HG02759 (cell line): ENCODE data around the gene VPS26A.
A peak's percentile ranks its signal among the peaks of the same experiment; 100 is the strongest.
"Not testable (repeated sequence)": the region's sequence is repeated elsewhere in the genome, so short reads cannot be mapped to it uniquely, and the experiment has no call there.

Source experiments
- ATAC-seq: cut with Tn5 transposase; IDR thresholded peaks from one replicate; pipeline ENCODE4 v1.9.1; 2021; ENCODE audit warnings: mild to moderate bottlenecking, moderate library complexity; ENCODE audit not compliant: unreplicated experiment

The VPS26A gene

DNA sequence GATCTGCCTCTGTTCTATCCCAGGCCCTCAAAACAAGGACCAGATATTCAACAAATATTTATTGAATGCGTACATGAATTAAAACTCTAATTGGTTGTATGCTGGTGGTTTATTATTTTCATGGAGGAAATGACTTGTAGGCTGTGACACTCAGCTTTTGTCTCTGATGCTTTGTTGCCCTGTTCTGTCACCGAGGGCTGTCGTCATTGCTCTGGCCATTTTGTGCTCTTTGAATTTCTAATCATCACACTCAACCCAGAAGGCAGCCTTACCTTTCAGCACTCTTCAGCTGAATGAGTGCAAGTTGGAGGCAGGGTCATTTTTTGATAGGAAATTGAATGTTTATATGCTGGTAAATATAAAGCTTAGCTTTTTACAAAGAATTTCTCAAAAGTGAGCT lies 21.5 kb upstream of the VPS26A start:
- ATAC-seq: no peak

DNA sequence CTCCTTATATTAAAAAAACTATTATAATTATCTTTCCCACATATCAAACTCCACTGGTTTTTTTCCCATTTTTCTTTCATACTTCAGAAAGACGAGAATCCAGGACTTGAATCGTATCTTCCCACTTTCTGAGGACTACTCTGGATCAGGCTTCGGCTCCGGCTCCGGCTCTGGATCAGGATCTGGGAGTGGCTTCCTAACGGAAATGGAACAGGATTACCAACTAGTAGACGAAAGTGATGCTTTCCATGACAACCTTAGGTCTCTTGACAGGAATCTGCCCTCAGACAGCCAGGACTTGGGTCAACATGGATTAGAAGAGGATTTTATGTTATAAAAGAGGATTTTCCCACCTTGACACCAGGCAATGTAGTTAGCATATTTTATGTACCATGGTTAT lies 20.2 kb upstream of the VPS26A start:
- no peak for ATAC-seq

DNA sequence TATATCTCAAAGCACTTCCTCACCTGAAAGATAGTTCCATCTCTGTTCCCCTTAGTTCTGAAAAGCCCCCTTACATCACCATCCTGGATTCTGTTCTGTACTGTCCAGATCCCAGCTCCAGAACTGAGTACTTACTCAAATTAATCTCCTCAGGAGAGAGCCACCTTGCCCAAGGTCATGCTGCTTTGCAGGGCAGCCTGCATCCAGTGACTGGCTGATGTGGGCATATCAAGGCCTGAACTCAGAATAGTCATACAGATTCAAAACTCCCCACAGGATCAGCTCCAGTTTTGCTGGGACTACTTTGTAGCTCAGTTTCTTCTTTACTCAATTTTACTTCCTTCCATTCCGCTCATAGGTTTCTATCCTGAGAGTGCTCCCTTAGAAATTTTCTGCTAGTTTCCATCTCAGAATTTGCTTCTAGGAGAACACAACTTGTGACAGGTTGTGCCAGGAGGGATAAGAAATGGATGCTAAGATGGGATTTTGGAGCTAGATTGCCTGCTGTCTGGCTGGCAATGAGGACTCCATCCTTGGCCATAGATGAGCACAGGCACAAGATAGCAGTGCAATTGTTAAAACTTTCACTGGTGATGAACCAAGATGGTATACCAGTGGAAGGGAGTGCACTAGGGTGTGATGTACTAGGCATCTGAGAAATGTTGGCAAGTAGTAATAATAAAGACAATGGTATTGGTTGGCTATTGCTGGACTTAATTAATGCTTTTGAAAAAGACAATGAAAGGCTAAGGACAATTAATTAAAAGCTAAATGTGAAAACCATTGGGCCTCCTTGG lies 18.8 kb upstream of the VPS26A start:
- no peak for ATAC-seq

DNA sequence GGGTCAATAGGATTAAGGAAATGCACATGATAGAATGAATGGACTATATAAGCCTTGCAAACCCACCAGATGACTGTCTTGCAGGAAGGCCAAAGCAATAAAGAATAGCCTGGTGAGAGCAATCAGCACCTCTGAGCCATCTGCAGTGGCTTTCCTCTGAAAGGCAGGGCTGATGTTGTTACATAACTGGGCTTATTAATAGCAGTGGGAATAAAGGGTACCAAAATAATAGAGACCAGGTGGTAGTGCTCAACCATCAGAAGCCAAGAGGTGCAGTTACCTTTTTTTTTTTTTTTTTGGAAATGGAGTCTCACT lies 16.8 kb upstream of the VPS26A start:
- ATAC-seq: no peak

DNA sequence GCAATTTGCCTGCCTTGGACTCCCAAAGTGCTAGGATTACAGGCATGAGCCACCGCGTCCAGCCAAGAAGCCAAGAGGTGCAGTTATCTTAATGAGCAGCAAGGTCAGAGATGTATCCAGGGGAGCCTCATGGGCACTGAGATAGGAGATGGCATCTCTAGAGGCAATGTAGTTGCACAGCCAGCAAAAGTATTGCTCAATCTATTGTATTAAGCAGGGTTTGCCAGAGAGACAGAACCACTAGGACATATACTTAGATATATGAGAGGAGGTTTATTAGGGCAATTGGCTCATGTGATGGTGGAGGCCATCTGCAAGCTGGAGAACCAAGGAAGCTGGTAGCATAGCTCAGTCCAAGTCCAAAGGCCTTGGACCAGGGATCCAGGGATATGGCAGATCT lies 16.3 kb upstream of the VPS26A start:
- ATAC-seq: no peak

DNA sequence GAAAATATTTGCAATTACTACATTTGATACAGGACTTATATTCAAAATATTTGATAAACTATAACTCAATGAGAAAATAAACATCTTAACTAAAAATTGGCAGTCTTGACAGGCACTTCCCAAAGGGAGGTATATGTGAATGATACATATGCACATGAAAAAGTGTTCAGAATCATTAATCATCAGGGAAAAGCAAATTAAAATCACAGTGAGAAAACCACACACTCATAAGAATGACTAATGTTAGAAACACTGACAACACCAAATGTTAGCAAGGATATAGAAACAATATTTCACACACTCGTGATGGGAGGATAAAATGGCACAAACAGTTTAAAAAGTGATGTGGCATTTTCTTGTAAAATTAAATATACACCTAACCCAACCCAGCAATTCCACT lies 4.1 kb upstream of the VPS26A start:
- ATAC-seq: no peak

DNA sequence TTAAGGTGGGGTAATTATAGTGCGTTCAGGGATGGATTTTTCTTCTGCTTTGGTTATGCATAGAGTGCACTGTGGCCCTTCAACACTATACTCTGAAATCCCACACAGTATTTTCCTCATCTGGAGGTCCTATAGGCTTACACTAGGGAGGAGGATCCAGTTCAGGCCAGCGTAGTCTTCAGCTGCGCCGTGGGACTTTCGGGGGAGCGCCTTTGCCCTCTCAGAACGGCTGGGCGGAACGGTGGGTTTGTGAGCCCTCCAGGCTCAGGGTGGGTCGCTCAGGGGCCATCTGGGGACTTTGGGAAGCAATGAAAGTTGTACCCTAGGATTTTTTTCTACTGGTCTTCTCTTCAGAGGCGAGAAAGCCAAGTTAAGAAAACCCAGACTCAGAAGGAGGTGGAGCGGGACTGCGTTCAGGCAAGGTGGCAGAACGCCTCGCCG lies 652 bp upstream of the VPS26A start:
- ATAC-seq: peak; percentile 58

DNA sequence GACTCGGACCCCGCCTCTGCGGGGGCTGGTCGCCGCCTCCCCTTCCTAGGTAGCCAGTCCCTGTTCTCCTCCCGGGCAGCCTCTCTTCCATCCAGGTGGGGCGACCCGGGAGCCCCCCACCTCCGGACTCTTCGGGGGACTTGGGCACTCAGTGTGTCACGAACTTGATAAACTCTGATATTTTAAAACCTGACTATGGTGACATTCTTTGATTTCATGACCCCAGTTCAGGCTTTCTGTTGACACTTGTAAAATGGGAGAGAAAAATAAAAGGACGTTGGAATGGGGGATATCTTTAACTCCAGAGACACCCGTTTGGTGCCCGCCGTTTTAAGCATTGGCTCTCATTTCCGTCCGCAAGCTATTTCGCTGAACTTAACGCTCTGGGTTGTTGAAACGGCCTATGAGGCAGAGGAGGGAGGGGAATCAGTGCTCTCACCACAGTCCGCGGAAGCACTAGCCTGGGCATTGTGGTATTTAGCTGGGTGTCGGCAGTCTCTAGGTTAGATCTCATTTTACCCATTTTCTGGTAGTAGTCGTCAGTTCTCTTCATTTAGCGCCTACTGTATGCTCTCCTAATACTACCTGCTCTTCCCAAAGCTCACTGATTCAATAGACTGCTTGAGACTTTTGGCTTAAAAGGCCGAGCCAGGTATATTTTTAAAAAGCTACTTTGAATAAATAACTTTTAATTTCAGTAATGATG lies 738 bp downstream of the VPS26A start:
- peak; percentile 28 for ATAC-seq

DNA sequence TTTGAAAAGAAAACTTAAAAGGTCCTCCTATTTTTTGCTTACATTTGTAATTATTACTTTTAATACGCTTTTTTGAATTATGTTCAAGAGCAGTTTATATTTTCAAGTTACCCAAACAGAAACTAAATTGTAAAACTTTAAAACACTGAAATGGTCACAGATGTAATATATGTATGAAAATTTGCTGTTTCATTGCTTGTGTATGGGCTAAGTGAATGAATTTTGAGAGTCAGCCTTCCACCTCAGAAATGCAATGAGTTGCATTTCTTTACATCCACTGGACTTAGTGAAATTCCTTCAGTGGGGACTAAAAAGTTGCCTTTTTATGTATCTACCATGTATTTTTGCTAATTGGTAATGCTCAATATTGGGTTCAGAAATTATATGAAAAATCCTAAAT lies 1.6 kb downstream of the VPS26A start:
- no peak for ATAC-seq

DNA sequence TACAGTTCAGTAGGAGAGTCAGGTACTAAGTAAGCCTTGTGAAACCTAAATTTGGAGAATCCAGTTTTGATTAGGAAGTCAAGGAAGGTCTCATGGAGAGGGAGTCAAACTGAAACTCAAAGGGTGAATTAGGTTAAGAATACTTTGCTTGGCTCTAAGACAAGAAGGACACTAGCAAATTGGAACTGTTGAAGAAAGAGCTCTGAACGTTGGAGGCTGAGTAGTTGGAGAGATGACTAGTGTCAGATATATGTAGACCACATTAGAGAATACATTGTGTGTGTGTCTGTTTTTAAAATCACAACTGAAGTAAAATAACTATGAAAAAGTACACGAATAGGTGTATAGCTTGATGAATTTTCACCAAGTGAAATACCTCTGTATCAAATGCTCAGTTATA lies 6.3 kb downstream of the VPS26A start:
- no peak for ATAC-seq

DNA sequence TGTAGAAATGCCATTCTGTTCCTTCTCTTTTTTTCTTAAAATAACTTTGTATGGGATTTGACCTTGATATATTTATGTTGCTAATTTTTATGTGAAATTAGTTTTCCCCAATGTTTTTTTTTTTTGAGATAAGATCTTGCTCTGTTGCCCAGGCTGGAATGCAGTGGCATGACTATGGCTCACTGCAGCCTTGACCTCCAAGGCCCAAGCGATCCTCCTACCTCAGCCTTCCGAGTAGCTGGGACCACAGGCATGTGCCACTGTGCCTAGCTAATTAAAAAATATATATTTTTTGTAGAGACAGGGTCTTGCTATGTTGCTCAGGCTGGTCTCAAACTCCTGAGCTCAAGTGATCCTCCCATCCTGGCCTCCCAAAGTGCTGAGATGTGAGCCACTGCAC lies 16.0 kb downstream of the VPS26A start:
- no peak for ATAC-seq

DNA sequence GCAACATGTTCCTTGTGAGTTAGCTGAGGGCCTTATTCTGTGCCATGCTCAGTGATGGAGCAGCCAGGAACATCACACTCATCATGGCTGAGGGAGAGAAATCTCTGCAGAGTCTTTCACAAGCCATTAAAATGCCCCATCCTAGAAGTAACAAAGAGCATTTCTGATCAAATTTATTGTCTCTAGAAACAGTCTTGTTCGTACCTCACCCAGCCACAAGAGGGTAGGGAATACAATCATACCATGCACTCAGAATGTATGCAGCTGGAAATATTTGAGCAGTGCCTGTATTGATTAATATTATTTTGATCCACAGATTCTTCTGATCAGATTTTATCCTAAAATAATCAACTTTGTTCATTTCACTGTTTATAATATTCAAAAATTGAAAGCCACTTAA lies 17.3 kb downstream of the VPS26A start:
- ATAC-seq: no peak

DNA sequence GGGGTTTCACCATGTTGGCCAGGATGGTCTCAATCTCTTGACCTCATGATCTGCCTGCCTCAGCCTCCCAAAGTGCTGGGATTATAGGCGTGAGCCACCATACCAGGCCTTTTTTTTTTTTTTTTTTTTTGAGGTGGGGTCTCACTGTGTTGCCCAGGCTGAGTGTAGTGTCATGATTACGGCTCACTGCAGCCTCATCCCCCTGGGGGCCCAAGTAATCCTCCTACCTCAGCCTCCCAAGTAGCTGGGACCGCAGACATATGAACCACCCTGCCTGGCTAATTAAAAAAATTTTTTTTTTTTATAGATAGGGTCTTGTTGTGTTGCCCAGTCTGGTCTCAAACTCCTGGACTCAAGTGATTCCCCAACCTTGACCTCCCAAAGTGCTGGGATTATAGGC lies 18.1 kb downstream of the VPS26A start:
- not testable (repeated sequence) for ATAC-seq

DNA sequence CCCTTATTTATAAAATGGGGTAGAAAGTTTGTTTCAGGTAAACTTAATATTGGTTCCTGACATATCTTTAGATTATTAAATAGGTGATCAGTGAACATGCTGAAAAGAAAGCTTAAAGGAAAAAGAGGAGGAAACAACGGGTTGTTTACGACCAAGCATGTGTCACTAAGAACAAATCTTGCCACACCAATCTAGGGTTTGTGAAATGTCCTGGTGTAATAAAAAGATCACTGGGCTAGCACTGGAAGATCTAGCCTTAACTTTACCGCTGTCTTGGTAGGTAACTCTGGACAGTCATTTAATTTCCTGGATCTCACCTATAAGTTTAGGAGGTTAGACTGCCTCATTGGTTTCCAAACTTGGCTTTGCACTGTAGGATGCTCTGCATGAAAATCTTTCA lies 19.0 kb downstream of the VPS26A start:
- no peak for ATAC-seq

DNA sequence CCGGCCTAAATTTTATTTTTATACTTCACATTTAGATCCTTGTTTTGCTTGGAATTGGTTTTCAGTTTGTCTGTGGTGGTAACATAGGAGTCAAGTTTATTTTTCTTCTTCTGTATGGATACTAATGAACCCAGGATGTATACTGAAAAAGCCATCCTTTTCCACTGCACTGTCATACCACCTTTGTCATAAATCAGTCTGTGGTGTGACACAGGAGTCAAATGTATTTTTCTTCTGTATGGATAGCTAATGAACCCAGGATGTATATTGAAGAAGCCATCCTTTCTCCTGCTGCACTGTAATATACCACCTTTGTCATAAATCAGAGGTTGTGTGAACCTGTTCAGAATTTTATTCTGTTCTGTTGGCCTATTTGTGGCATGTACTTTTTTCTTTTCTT lies 21.4 kb downstream of the VPS26A start:
- ATAC-seq: no peak

DNA sequence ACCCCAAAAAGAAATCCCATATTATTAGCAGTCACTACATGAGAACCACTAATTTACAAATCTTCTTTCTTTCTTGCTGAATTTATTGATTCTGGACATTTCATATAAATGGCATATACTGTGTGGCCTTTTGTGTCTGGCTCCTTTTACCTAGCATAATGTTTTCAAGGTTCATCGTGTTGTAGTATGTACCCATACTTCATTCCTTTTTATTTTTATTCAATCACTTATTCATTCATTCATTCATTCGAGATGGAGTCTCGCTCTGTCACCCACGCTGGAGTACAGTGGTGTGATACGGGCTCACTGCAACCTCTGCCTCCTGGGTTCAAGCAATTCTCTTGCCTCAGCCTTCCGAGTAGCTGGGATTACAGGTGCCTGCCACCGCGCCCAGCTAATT lies 21.9 kb downstream of the VPS26A start:
- ATAC-seq: no peak

DNA sequence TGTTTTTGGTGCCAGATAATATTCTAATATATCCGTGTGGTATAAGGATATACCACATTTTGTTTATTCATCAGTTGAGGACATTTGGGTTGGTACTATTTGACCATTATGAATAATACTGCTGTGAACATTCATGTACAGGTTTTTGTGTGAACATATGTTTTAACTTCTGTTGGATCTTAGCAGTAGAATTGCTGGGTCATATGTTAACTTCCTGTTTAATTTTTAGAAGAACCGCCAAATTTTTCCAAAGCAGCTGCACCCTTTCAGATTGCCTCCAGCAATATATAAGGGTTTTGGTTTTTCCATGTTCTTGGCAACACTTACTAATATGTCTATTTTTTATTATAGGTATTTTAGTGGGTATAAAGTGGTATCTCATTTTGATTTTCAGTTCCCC lies 22.8 kb downstream of the VPS26A start:
- no peak for ATAC-seq

DNA sequence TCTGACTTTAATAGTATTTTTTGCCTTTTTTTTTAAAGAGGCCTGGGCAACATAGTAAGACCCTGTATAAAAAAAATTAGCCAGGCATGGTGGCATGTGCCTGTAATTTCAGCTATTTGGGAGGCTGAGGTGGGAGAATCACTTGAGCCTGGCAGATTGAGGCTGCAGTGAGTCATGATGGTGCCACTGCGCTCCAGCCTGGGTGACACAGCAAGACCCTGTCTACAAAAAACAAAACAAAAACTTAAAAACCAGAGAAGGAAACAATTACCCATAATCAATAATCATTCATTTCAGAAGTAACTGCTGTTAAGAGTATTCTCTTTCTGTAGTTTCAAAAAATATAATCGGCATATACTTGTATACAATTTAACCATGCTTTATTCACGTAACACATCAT lies 28.0 kb downstream of the VPS26A start:
- no peak for ATAC-seq

DNA sequence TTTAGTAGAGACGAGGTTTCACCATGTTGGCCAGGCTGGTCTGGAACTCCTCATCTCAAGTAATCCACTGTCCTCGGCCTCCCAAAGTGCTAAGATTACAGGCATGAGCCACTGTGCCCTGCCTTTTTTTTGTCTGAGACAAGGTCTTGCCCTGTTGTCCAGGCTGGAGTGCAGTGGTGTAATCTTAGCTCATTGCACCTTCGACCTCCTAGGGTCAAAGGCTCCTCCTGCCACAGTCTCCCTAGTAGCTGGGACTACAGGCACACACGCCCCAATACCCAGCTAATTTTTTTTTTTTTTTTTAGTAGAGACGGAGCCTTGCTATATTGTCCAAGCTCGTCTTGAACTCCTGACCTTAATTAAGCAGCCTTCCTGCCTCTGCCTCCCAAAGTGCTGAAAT lies 29.2 kb downstream of the VPS26A start:
- no peak for ATAC-seq

DNA sequence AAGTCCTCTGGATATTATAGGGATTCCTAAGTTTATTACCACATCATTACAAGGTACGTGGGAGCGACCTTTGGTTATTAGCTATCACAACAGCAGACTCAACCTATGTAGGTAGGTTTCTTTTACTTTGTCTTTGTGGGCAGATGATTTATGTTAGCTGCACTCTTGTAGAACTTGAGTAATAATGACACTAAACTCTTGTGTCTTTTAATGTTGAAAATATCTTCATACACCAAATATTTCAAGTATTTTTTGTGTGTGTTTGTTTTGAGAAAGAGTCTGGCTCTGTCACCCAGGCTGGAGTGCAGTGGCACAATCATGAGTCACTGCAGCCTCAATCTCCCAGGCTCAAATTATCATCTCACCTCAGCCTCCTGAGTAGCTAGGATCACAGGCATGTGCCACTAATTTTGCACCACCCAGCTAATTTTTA lies 36.8 kb downstream of the VPS26A start:
- ATAC-seq: no peak

DNA sequence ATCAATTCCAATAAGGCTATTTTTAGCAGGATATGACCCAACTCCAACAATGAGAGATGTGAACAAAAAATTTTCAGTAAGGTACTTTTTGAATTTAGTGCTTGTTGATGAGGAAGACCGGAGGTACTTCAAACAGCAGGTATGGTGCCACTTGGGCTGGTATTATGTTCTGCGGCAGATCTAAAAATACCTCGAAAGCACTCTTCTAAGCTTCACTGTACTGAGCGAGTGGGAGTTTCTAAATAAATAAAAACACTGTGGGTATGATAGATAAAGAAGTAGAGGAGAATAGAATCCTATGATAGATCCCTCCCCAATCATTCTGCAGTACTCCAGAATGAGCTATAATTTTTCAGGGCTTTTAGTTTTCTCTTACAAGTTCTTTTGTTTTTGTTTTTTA lies 44.5 kb downstream of the VPS26A start:
- no peak for ATAC-seq

DNA sequence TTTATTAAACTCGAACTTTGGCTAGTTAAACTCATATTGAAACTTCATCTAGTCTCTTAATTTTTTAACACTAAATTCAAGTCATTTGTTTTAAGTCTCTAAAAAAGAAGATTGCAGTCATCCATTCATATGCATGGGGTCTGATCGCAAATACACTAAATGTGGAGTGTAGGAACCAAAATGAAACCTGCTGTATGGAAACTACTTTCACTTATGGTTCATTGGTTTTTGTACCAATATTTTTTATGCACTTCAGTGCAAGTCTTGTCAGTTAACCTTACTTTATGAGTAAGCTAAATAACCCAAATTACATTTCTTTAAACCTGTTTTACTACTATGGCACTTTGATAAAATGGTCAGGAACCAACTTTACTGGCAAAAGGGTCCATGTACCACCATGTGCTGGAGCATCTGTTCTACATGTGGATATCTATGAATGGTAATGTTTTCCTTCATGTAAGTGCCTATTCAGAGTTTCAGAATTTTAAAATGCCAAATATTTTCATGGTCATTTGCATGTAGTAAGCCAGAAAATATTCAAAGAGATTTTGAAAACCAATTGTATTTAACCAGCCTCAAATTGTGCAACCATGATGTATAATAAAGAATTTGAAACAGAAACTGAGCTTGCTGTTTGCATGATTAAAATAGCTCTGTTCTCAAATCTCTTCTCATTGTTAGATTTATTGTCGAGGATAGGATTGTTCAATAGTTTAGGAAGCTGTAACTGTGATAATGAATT lies 48.4 kb downstream of the VPS26A start:
- ATAC-seq: no peak
